Neutrophil (primary cell): ENCODE results near the gene ZNF862.

Source experiments
- H3K27ac ChIP-seq: fragments of 200-600 bp; sonication (generic); 2 replicates; pipeline ENCODE4 v1.5.1; 2016; ENCODE audit warnings: mild to moderate bottlenecking, moderate library complexity
- H3K27me3 ChIP-seq: fragments of 200-600 bp; sonication (generic); 2 replicates; pipeline ENCODE4 v1.6.0; 2016; ENCODE audit warnings: mild to moderate bottlenecking
- H3K36me3 ChIP-seq: fragments of 200-600 bp; sonication (generic); 2 replicates; pipeline ENCODE4 v1.5.1; 2017
- H3K4me1 ChIP-seq, 2 experiments: fragments of 200-600 bp in 1 of 2; sonication (generic) in 1 of 2; 1 replicate in 1 of 2; 2 replicates in 1 of 2; pipeline versions ENCODE4 v1.5.1 to v1.6.1; 2013 to 2016; ENCODE audit warnings: low read depth in 1 of 2, low read length in 1 of 2, mild to moderate bottlenecking in 1 of 2, moderate library complexity in 1 of 2; ENCODE audit not compliant: control insufficient read depth in 1 of 2, insufficient read depth in 1 of 2
- H3K4me3 ChIP-seq, 2 experiments: fragments of 200-600 bp in 1 of 2; sonication (generic) in 1 of 2; 1 replicate in 1 of 2; 2 replicates in 1 of 2; pipeline ENCODE4 v1.5.1; 2013 to 2016; ENCODE audit warnings: low read depth in 1 of 2, low read length in 1 of 2, mild to moderate bottlenecking in 1 of 2, moderate library complexity in 1 of 2
- H3K9me3 ChIP-seq: fragments of 200-600 bp; sonication (generic); 2 replicates; pipeline ENCODE4 v1.5.1; 2016
- CTCF ChIP-seq: fragments of 200-600 bp; sonication (generic); IDR thresholded peaks from 2 replicates; pipeline ENCODE4 v1.5.1; 2016; ENCODE audit warnings: antibody characterized with exemption

The ZNF862 gene

GRCh38 chr7:149822353-149822943 is 15.7 kb upstream of the ZNF862 start:
- Histone ChIP-seq H3K4me1 (no peaks in the 10 kb centered on the region), H3K36me3 (no peaks in the 10 kb centered on the region), H3K9me3 (no peaks in the 10 kb centered on the region), H3K27ac (no peak overlapping the region), H3K27me3 (no peaks in the 10 kb centered on the region), H3K4me3 (no peak overlapping the region)
- TF ChIP-seq CTCF = no peak

GRCh38 chr7:149823191-149823630 is 15.0 kb upstream of the ZNF862 start:
- no peaks in the 10 kb centered on the region for H3K36me3 ChIP-seq
- no peaks in the 10 kb centered on the region for H3K9me3 ChIP-seq
- no peak overlapping the region for H3K27ac ChIP-seq
- H3K4me3 ChIP-seq = no peak overlapping the region
- H3K4me1 ChIP-seq = no peaks in the 10 kb centered on the region
- TF ChIP-seq CTCF = no peak
- no peaks in the 10 kb centered on the region for H3K27me3 ChIP-seq

- no peak overlapping the region for H3K27ac ChIP-seq
- H3K4me3 ChIP-seq = no peak overlapping the region
- TF ChIP-seq CTCF = no peak
- no peaks in the 10 kb centered on the region for H3K4me1 ChIP-seq
- H3K36me3 ChIP-seq = no peaks in the 10 kb centered on the region
- H3K9me3 ChIP-seq = no peaks in the 10 kb centered on the region
- H3K27me3 ChIP-seq = no peaks in the 10 kb centered on the region
Measured at GRCh38 chr7:149823631-149824199, 14.5 kb upstream of the ZNF862 start.

GRCh38 chr7:149824301-149824741 is 13.9 kb upstream of the ZNF862 start:
- H3K4me3 ChIP-seq = no peak overlapping the region
- H3K27me3 ChIP-seq = no peaks in the 10 kb centered on the region
- no peak for TF ChIP-seq CTCF
- no peaks in the 10 kb centered on the region for H3K36me3 ChIP-seq
- H3K27ac ChIP-seq = no peak overlapping the region
- H3K9me3 ChIP-seq = no peaks in the 10 kb centered on the region
- H3K4me1 ChIP-seq = no peaks in the 10 kb centered on the region

GRCh38 chr7:149824748-149825566 is 13.2 kb upstream of the ZNF862 start:
- Histone ChIP-seq H3K27me3 (no peaks in the 10 kb centered on the region), H3K4me3 (no peak overlapping the region), H3K36me3 (no peaks in the 10 kb centered on the region), H3K27ac (no peak overlapping the region), H3K9me3 (no peaks in the 10 kb centered on the region), H3K4me1 (no peaks in the 10 kb centered on the region)
- TF ChIP-seq CTCF = no peak
